ENCODE data around the gene RALGPS1. TPM values are rescaled to one million over a fixed set of nuclear protein-coding genes. Genes with fewer than 3 reads are reported as not detected.
A peak's percentile ranks its signal among the peaks of the same experiment; 100 is the strongest.

The RALGPS1 gene
- polyA plus RNA-seq, 2 of the 4 experiments (the other 2 are of a cell fraction), result 5.0 to 7.9 TPM

GRCh38 chr9:126915846-126916543 lies 1.4 kb downstream of the RALGPS1 start:
- TF ChIP-seq CHD2 (IDR thresholded peaks at IDR 0.05; ENCODE audit: low read length, partially characterized antibody), result no peak
- TF ChIP-seq RARB (CRISPR knock-in tag; IDR thresholded peaks at IDR 0.05), result no peak
- no peak for TF ChIP-seq HDAC2 (IDR thresholded peaks at IDR 0.05)
- no peak for TF ChIP-seq MAX (IDR thresholded peaks at IDR 0.05)
- TF ChIP-seq EHMT2 (IDR thresholded peaks at IDR 0.05; ENCODE audit: low read depth), result no peak
- TF ChIP-seq BCL3 (IDR thresholded peaks at IDR 0.05), result no peak
- no peak for TF ChIP-seq PHF8 (IDR thresholded peaks at IDR 0.05; ENCODE audit: borderline replicate concordance, low read depth)
- no peak for TF ChIP-seq CHD4 (IDR thresholded peaks at IDR 0.05; ENCODE audit: borderline replicate concordance)
- no peak for TF ChIP-seq CEBPB (IDR thresholded peaks at IDR 0.05)
- TF ChIP-seq ELK1 (IDR thresholded peaks at IDR 0.05; ENCODE audit: low read depth, low read length), result no peak
- no peak for TF ChIP-seq NPAS2 (CRISPR knock-in tag; IDR thresholded peaks at IDR 0.05; ENCODE audit: borderline replicate concordance)
- no peak for TF ChIP-seq SREBF2 (IDR thresholded peaks at IDR 0.05)
- TF ChIP-seq USF2 (IDR thresholded peaks at IDR 0.05), result no peak
- TF ChIP-seq CBX2 (IDR thresholded peaks at IDR 0.05; ENCODE audit: borderline replicate concordance, low read depth), result no peak
- no peak for TF ChIP-seq REST (IDR thresholded peaks at IDR 0.05)
- no peak for TF ChIP-seq SMC3 (IDR thresholded peaks at IDR 0.05)
- TF ChIP-seq EP300 (IDR thresholded peaks at IDR 0.05), result no peak
- peaks cover 7% of the 10 kb centered on the region; the same call in 2 of the 3 replicates for H3K4me1 ChIP-seq
- no peaks in the 10 kb centered on the region; the same call in 2 of the 3 replicates for H3K9me3 ChIP-seq
- peak overlapping the region; percentile 78 for H3K4me2 ChIP-seq
- no peak overlapping the region; the same call in 2 of the 3 replicates for H3K4me3 ChIP-seq
- no peak for FAIRE-seq
- H3K27ac ChIP-seq, result no peak overlapping the region
- ChIA-PET CTCF (interaction anchor here (1.0 to 2.4 kb wide), 5 partner anchors 9 to 46 kb away, joined by 3 to 10 read pairs (median 4); no protein-coding TSS in a partner anchor), POLR2A (no interaction called here)
- WGBS (ENCODE audit: missing lambda C conversion rate), result 97% methylated on average over 15 of the region's 15 CpGs
- no peak for DNase-seq (ENCODE audit: low read depth in 1 of 2, low spot score in 1 of 2)
- ATAC-seq, result no peak

GRCh38 chr9:126916909-126917308 lies 2.3 kb downstream of the RALGPS1 start:
- ChIA-PET POLR2A (no interaction called here), CTCF (interaction anchor here (0.6 to 1.7 kb wide), 6 partner anchors 8 to 282 kb away, joined by 3 to 5 read pairs (median 4); no protein-coding TSS in a partner anchor)
- DNase-seq (ENCODE audit: low read depth in 1 of 2, low spot score in 1 of 2) (peak in 1 of 2 experiments; percentile 29), FAIRE-seq (no peak), ATAC-seq (0 out of 6 replicates have a peak, but pooled peaks of 1 of the 2 experiments have one; percentile 7)
- H3K4me1 ChIP-seq, result peaks cover 7% of the 10 kb centered on the region; the same call in 2 of the 3 replicates
- no peak overlapping the region for H3K27ac ChIP-seq
- H3K4me2 ChIP-seq, result no peak overlapping the region
- TF ChIP-seq TFCP2L1 (CRISPR knock-in tag; IDR thresholded peaks at IDR 0.05), result no peak
- TF ChIP-seq BCL3 (IDR thresholded peaks at IDR 0.05), result no peak
- TF ChIP-seq RFX5 (IDR thresholded peaks at IDR 0.05), result no peak
- TF ChIP-seq HES2 (IDR thresholded peaks at IDR 0.05), result no peak
- TF ChIP-seq MAX (IDR thresholded peaks at IDR 0.05), result no peak
- no peak for TF ChIP-seq HMGXB4 (CRISPR knock-in tag; IDR thresholded peaks at IDR 0.05; ENCODE audit: borderline replicate concordance)
- no peak overlapping the region for H3K4me3 ChIP-seq
- WGBS (ENCODE audit: missing lambda C conversion rate), result 53% methylated on average over 2 of the region's 2 CpGs
- no peaks in the 10 kb centered on the region for H3K9me3 ChIP-seq

Measured in A549 (cell line).